Ishikawa (cell line): ENCODE measurements around the gene KRTAP10-1.

Experiments
- CEBPB ChIP-seq: IDR thresholded peaks from 2 replicates; pipeline ENCODE4 v1.6.1; 2012
- CREB1 ChIP-seq: IDR thresholded peaks from 2 replicates; pipeline ENCODE4 v1.6.1; 2012; ENCODE audit warnings: low read depth
- EGR1 ChIP-seq: IDR thresholded peaks from 2 replicates; pipeline ENCODE4 v1.6.1; 2012
- EP300 ChIP-seq: IDR thresholded peaks from 2 replicates; pipeline ENCODE4 v1.6.1; 2012; ENCODE audit warnings: borderline replicate concordance
- FOXM1 ChIP-seq: IDR thresholded peaks from 2 replicates; pipeline ENCODE4 v1.6.1; 2012; ENCODE audit warnings: low read depth, borderline replicate concordance
- NFIC ChIP-seq: IDR thresholded peaks from 2 replicates; pipeline ENCODE4 v1.6.1; 2012
- RAD21 ChIP-seq: IDR thresholded peaks from 2 replicates; pipeline ENCODE4 v1.6.1; 2012; ENCODE audit warnings: low read depth
- TAF1 ChIP-seq: IDR thresholded peaks from 2 replicates; pipeline ENCODE4 v1.6.1; 2012; ENCODE audit warnings: low read depth, mild to moderate bottlenecking
- TCF12 ChIP-seq: IDR thresholded peaks from 2 replicates; pipeline ENCODE4 v1.6.1; 2012; ENCODE audit warnings: low read depth
- TEAD4 ChIP-seq: IDR thresholded peaks from 2 replicates; pipeline ENCODE4 v1.6.1; 2012
- YY1 ChIP-seq: IDR thresholded peaks from 2 replicates; pipeline ENCODE4 v1.6.1; 2012; ENCODE audit warnings: low read depth
- ZBTB7A ChIP-seq: IDR thresholded peaks from 2 replicates; pipeline ENCODE4 v1.6.1; 2012; ENCODE audit warnings: low read depth
- TF ChIP-seq, protein P1 (sequence below): IDR thresholded peaks from 2 replicates; pipeline ENCODE4 v1.6.1; 2012; ENCODE audit warnings: low read depth, mild to moderate bottlenecking
- TF ChIP-seq, protein P2 (sequence below): IDR thresholded peaks from 2 replicates; pipeline ENCODE4 v1.6.1; 2012
- TF ChIP-seq, protein P3 (sequence below): IDR thresholded peaks from 2 replicates; pipeline ENCODE4 v1.6.1; 2012

The KRTAP10-1 gene

DNA sequence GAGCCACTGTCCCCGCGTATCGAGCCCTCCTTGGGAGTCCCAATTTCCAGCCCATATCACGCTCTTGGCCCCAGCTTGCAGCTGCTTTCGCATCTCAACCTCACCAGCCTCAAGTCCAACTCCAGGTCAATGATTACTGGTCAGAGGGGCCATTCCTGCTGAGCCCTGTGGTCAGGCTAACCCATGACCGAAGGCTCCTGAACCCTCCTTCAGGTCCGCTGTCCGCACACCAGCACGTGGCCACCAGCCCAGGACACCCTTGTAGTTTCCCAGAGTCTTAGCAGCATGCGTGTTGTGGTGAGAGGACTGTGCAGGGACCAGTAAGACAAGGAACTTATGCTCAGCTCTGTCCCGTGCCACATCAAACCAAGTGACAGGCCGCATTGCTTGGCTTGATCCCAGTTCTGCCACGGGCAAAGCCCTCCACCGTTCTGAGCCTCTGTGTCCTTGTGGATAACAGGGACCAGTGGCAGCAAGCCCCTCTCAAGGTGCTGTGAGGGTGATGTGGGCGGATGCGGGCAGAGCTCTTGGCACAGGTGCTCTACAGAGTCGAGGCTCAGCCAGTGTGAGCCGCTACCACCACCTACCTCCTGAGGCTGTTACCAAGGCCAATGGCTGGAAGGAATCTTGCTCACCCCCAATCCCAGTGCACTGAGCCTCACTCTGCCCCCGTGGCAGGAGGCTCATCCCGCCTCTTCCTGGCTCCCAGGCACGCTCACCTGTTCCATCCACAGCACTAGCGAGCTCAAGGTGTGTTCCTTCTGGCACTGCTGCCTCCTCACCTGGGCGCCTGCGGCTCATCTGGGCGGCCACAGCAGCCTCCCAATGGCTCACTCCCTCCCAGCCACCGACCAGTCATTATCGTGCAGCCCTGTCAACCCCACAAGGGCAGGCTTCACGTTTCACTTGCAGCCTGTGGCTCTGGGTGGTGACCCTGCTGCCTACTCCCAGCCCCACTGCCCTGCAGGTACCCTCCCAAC, 20.4 kb downstream of the KRTAP10-1 start:
- TF ChIP-seq TAF1 = no peak
- no peak for TF ChIP-seq EGR1
- TF ChIP-seq TCF12 = no peak
- TF ChIP-seq, protein P1, sequence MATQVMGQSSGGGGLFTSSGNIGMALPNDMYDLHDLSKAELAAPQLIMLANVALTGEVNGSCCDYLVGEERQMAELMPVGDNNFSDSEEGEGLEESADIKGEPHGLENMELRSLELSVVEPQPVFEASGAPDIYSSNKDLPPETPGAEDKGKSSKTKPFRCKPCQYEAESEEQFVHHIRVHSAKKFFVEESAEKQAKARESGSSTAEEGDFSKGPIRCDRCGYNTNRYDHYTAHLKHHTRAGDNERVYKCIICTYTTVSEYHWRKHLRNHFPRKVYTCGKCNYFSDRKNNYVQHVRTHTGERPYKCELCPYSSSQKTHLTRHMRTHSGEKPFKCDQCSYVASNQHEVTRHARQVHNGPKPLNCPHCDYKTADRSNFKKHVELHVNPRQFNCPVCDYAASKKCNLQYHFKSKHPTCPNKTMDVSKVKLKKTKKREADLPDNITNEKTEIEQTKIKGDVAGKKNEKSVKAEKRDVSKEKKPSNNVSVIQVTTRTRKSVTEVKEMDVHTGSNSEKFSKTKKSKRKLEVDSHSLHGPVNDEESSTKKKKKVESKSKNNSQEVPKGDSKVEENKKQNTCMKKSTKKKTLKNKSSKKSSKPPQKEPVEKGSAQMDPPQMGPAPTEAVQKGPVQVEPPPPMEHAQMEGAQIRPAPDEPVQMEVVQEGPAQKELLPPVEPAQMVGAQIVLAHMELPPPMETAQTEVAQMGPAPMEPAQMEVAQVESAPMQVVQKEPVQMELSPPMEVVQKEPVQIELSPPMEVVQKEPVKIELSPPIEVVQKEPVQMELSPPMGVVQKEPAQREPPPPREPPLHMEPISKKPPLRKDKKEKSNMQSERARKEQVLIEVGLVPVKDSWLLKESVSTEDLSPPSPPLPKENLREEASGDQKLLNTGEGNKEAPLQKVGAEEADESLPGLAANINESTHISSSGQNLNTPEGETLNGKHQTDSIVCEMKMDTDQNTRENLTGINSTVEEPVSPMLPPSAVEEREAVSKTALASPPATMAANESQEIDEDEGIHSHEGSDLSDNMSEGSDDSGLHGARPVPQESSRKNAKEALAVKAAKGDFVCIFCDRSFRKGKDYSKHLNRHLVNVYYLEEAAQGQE = no peak
- no peak for TF ChIP-seq TEAD4
- TF ChIP-seq, protein P2, sequence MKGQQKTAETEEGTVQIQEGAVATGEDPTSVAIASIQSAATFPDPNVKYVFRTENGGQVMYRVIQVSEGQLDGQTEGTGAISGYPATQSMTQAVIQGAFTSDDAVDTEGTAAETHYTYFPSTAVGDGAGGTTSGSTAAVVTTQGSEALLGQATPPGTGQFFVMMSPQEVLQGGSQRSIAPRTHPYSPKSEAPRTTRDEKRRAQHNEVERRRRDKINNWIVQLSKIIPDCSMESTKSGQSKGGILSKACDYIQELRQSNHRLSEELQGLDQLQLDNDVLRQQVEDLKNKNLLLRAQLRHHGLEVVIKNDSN = no peak
- TF ChIP-seq NFIC = no peak
- no peak for TF ChIP-seq CREB1
- TF ChIP-seq YY1 = no peak
- no peak for TF ChIP-seq EP300
- no peak for TF ChIP-seq ZBTB7A
- TF ChIP-seq CEBPB = no peak
- TF ChIP-seq FOXM1 = no peak
- TF ChIP-seq RAD21 = no peak
- TF ChIP-seq, protein P3, sequence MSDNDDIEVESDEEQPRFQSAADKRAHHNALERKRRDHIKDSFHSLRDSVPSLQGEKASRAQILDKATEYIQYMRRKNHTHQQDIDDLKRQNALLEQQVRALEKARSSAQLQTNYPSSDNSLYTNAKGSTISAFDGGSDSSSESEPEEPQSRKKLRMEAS = no peak

DNA sequence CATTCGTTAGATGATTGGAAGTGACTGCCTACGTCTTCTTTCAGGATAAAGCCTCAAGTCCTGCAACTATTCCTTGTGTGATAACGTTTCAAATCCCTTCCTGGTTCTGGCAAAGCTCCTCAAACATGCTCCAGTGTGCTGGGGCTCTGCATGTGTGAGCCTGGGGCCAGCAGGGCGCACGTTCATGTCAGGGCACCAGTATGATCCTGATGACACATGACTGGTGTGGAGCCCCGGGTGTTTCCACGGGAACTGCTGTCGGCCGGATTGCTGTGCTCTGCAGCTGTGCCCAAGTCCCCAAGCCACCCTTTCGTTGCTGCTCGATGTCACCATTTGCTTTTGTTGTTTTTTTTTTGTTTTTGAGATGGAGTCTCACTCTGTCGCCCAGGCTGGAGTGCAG, 21.3 kb downstream of the KRTAP10-1 start:
- TF ChIP-seq, protein P3 = no peak
- TF ChIP-seq TEAD4 (no peak), ZBTB7A (no peak), CEBPB (no peak), EGR1 (no peak), YY1 (no peak), RAD21 (no peak), CREB1 (no peak), EP300 (no peak), NFIC (no peak), TAF1 (no peak), FOXM1 (no peak)
- TF ChIP-seq, protein P2 = no peak
- TF ChIP-seq, protein P1 = no peak

DNA sequence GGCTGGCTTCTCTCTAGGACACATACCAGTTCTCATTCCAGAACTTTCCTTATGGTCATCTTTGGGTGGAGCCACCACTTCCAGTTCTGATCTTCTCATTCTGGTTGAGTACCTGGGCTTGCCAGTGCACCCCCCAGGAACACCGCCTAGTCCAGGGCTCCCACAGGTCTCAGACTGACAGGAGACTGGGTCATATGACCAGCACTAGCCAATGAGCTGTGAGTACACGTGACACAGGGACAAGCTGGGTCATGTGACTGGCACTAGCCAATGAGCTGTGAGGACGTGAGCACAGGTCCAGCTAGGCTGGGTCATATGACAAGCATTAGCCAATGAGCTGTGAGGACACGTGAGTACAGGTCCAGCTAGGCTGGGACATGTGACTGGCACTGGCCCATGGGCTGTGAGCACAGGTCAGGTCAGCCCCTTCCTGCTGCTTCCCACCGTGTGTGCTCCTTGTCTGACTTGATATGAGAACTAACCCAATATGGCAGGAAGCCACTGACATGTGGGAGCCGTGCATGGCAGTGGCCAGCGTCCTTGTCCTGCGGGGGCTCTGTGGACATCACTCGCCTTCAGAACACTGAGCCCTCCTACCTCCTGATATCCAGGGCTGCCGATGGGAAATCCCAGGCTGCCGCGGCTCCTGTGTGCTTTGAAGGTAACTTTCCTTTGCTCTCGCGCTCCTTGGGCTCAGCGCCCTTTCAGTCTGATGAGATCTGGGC, 22.7 kb downstream of the KRTAP10-1 start:
- TF ChIP-seq CREB1 (no peak), YY1 (peak; percentile 71; the same call in 1 of the 2 replicates)
- TF ChIP-seq, protein P2 = peak; percentile 99
- TF ChIP-seq, protein P3 = peak; percentile 70

DNA sequence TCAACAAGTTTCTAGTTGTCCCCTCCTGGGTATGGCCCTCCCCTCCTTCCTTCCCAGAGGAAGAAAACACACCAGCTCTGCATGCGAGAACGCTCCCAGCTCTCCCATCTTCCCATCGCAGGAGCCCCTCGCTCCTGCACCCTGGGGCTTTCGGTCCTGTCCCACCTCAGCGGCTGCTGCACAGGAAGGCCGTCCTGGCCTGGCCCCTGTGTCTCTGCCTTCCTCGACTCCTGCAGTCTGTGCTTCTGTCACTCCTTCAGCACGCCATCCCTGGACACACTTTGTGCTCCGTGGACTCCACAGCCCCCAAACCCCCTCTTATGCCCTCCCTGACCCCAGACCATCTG, 23.2 kb downstream of the KRTAP10-1 start:
- no peak for TF ChIP-seq RAD21
- TF ChIP-seq NFIC = no peak
- TF ChIP-seq EP300 = no peak
- no peak for TF ChIP-seq FOXM1
- TF ChIP-seq YY1 = no peak
- TF ChIP-seq, protein P1 = no peak
- TF ChIP-seq TCF12 = no peak
- TF ChIP-seq EGR1 = no peak
- TF ChIP-seq, protein P3 = no peak
- TF ChIP-seq CEBPB = no peak
- TF ChIP-seq TEAD4 = no peak
- TF ChIP-seq ZBTB7A = no peak
- TF ChIP-seq CREB1 = no peak
- no peak for TF ChIP-seq TAF1
- TF ChIP-seq, protein P2 = no peak
